Measurements from ENCODE around the gene STRBP.

Gene STRBP

DNA sequence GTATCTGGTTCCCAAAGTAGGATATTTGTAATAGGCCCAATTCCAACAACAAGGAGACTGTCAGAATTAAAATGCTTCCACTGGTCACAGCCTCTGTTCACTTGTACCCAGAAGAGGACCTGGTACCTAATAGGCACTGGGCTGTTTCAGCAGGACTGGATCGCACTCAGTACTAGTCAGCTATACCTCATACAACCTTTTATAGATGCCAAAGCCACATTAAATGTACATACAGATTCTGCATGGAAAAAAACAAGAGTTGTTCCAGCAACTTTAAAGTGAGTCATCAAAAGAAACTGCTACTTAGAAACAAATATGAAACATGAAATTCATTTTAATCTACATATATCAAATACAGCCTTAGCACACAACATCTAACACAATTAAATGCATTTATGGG, 147.4 kb downstream of the STRBP start:
- DNase-seq, result no peak

GRCh38 chr9:123120131-123120530, 148.3 kb downstream of the STRBP start:
- no peak for DNase-seq

GRCh38 chr9:123119566-123119965, 148.8 kb downstream of the STRBP start:
- no peak for DNase-seq

- DNase-seq, result no peak
Measured at GRCh38 chr9:123116036-123116435, 152.3 kb downstream of the STRBP start.

DNA sequence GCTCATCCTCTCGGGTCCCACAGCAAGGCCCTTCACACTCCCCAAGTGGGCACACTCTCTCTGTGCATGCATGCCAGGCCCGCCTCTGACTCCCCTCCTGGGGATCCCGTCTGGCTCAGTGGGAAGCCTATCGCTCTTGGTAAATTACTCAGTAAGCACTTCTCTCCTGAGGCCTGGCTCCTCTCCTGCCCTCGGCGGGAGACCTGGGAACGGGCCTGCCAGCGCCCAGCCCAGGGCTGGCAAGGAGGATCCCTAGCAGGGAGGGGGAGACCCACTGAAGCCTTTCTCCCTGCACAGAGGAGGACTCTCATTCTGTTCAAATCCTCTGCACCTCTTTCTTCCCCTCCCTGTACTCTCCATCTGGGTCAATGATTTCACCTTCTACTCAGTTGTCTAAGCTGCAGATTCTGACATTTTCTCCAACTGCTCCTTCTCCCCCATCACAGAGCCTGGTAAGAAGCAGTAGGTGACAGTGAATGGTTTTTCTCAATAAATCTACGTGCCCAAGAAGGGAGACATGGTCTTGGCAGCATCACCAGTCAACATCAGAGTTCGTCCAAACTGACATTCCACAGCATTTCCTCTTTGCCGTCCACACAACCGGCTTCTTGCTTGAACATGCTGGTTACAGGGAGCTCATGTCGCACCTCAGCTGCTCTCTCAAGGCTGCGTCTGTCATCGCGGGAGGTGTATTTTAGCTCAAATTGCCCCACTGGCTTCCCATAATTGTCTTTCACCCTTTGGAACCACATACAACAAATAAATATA, 153.1 kb downstream of the STRBP start:
- no peak for DNase-seq

DNA sequence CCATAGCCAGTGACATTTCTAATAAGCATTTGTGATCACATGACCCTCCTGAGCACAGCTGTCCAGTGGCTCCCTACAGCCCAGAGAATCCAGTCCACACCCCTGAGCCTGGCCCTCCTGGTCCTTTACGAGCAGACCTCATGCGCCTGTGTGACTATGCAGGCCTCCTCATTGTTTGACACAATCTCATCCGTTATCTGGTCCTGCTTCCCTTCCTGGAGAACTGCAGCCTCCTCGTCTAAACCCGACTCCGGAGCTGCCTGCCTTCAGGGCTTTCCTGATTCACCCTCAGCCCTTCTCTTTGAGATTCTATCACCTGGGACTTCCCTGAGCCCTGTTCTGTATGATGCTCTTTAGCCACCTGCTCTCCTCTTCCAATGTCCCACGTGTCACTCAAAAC, 155.2 kb downstream of the STRBP start:
- no peak for DNase-seq

DNA sequence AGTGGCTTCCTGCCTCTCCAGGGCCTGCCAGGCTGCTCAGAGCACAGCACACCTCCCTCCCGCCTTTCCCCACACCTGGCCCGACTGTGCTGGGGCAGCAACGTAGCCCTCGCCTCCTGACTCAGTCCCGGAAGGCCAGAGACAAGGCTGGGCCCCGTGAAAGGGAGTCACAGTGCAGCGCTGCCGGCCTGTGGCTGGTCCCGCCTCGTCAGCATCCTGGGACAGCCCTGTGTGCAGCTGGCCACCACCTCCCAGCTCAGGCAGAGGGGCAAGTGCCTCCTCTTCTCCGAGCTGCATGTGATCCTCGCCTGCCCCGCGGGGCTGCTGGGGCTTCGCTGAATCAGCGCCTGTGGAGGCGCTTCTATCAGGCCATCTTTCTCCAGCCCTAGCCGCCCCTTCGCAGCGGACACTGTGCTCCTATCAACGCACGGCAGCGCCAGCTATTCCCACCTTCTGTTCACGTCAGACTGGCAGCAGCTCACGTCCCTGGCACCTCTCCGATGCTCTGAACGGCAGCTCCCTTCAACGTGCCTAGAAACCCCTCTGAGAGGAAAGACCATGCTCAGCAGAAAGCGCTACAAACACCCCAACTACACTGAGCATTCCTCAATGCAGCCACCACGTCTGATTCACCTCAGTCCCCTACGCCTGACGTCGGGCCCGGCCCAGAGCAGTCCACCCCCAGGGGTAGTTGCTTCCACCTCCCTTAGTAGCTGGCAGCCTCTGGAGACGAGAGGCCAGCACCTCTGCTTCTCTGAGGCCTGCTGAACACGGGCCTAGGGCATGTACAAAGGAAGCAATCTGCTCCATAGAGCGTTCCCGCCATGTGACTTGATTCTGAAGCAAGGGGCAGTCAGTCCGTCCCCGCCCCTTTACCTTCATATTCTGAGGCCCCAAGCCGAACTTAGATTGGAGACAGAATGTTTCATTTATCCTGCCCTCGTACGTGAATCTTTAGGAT, 156.1 kb downstream of the STRBP start:
- DNase-seq, result no peak

- no peak for DNase-seq
Measured at GRCh38 chr9:123111427-123112014, 156.9 kb downstream of the STRBP start.

DNA sequence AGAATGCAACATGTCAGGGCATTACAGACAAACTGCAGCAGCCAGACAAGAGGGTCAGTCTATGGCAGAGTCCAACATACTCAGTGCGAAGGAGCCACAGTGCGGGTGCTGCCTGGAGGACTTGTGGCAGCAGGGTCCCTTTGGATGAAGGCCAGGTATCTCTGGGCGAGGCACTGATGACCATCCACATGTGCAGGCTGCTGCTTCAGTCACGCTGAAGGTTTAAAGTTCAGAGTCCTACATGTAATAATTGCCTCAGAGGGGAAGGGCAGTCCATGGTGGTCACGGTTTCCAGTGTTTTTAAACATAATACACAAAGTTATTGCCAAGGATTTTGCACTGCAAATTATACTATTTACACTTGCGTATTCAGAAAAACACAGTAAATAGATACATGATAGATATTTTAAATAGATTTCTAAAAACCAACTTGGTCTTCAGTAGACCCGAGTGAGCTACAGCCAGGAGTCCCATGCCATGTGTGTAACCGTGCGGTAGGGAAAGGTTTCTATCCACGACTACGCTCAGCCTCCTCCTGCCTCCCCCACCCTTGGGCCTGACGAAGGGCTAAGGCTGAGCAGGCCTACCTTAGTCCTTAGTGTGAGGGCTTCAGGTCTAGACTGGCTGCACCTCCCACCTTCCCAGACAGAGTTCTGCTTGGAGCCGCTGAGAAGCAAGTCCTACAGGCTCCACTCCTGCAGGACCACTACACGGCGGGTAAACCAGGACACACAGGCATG, 158.7 kb downstream of the STRBP start:
- DNase-seq, result no peak

DNA sequence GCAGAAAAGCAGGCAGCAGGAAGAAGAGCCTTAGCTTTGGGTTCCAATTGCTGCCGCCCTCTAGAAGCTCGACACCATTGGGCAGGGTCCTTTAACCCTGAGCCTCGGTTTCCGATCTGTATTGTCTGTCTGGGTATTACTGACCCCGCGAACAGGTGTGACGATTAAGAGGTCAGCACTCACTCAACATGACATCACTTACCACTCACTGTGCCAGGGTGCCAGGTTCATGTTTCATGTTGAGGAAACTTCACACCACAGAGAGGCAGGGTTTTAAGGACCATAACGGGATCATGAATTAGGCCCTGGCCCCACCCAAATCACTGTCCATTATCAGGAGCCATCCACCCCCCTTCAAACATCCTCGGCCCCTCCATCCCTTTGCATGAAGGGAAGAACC, 159.4 kb downstream of the STRBP start:
- DNase-seq, result no peak

DNA sequence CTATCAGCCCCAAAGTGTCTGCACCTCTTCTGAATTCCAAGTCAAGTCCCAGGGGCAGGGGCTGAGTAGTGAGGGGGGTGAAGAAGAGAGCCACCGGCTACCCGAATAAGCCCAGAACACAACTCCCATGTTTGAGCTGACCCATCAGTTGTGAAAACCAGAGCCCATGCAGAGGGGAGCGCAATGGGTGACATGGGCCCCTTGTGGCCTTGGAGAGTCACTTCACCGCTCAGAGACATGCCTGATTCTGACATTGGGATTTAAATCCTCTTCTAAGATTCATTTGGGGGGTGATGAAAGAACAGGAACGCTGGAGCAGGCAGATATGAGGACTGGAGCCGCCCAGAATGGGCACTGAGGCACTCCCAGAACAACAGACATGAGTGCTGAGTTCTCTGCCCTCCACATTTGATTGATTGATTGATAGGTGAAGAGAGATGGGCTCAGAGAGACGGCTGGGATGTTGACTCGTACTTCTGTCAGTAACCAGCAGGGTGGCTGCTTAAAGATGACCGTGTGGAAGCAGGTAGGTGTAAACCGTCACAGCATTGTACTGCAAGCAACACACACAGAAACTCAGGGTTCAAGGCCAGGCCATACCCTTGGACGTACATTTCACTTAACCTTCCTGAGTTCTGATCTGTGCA, 160.6 kb downstream of the STRBP start:
- no peak for DNase-seq

DNA sequence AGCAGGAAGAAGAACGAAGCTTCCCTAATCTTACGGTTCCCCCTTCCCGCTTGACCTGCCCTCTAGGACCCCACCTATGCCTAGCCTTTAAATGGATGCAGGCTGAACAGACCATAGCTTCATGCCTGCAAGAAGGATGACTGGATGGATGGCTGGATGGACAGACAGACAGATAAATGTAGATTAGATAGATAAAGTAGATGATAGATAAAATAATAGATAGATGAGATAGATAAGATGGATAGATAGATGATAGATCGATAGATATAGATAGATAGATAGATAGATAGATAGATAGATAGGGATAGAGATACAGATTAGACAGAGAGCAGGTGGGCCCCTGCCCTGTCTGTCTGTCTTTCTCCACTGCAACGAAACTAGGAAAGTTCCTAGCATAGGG, 162.9 kb downstream of the STRBP start:
- DNase-seq, result no peak

GRCh38 chr9:123104807-123105206, 163.6 kb downstream of the STRBP start:
- no peak for DNase-seq

GRCh38 chr9:123102375-123103113, 165.8 kb downstream of the STRBP start:
- no peak for DNase-seq

- DNase-seq, result no peak
Measured at GRCh38 chr9:123099548-123099947, 168.8 kb downstream of the STRBP start.

- DNase-seq, result no peak
Measured at GRCh38 chr9:123099042-123099441, 169.3 kb downstream of the STRBP start.

DNA sequence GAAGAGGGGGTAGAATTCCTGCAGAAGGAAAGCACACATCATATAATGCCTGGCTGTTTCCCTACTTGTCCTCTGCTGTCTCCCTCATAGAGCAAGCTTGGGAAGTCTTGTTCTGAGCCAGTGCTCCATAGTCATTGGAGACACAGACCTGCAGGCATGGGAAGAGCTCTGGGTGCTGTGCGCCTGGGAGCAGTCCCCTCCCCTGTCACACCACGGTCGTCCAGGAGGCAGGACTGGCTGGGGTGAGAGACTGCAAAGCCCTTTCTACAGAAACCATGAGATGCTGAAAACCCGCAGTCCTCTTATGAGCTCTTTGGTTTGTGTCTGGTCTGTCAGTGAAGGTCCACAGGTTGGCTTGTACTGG, 170.3 kb downstream of the STRBP start:
- no peak for DNase-seq

DNA sequence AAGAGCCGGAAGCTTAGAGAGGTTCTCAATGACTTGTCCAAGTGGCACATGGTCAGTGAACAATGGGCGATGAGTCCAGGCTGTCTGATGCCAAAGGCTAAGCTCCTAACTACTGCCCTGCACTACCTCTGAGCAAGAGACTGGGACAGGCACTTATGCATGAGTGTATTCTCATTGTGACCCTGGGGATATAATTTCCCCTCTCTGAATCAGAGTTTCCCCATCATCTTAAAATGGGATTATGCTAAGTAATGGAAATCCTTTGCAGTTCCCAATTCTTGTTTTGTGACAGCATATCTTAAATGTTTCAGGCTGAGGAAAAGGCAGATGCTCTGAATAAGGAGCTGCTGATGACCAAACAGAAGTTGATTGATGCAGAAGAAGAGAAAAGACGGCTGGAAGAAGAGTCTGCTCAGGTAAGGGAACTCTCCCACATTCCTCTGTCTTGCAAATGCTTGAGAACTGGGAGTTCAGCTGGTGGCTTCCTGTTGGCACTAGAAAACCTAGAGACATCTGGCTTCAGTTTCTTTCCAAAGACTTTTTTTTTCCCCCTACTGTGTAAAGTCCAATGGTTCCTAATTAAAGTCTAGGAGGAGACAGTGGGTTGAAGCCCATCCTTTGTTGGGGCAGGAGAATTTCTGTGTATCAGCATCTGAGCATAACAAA, 170.8 kb downstream of the STRBP start:
- no peak for DNase-seq

- no peak for DNase-seq
Measured at GRCh38 chr9:123096987-123097386, 171.4 kb downstream of the STRBP start.

GRCh38 chr9:123093141-123093540, 175.2 kb downstream of the STRBP start:
- DNase-seq, result no peak

- no peak for DNase-seq
Measured at GRCh38 chr9:123091459-123091858, 176.9 kb downstream of the STRBP start.
